H9 (cell line): ENCODE results near the gene PLA2G5. TPM values are rescaled to one million over a fixed set of nuclear protein-coding genes. Genes with fewer than 3 reads are reported as not detected.

Experiments used
- DNase-seq: peaks from one replicate; pipeline ENCODE4 v3.0.0-alpha.2; 2017
- H2AFZ ChIP-seq: one replicate; pipeline ENCODE4 v1.6.1; 2013; ENCODE audit warnings: mild to moderate bottlenecking, low read length, control low read depth, moderate library complexity
- H2AK5ac ChIP-seq: 2 replicates; pipeline ENCODE4 v1.6.1; 2013; ENCODE audit warnings: low read length, control low read depth, mixed read lengths; ENCODE audit not compliant: insufficient read length
- H2BK120ac ChIP-seq: one replicate; pipeline ENCODE4 v1.6.1; 2013; ENCODE audit warnings: low read depth, mild to moderate bottlenecking, low read length, control low read depth, inconsistent platforms; ENCODE audit not compliant: poor library complexity, severe bottlenecking
- H2BK12ac ChIP-seq: 2 replicates; pipeline ENCODE4 v1.6.1; 2013; ENCODE audit warnings: low read length, control low read depth, mixed read lengths, low read depth; ENCODE audit not compliant: insufficient read length
- H2BK15ac ChIP-seq: 2 replicates; pipeline ENCODE4 v1.6.1; 2013; ENCODE audit warnings: low read depth, low read length, control low read depth
- H2BK20ac ChIP-seq: one replicate; pipeline ENCODE4 v1.6.1; 2013; ENCODE audit warnings: low read depth, mild to moderate bottlenecking, low read length, control low read depth, inconsistent platforms; ENCODE audit not compliant: poor library complexity, severe bottlenecking
- H2BK5ac ChIP-seq: 2 replicates; pipeline ENCODE4 v1.6.1; 2013; ENCODE audit warnings: low read length, control low read depth, mixed read lengths; ENCODE audit not compliant: insufficient read length
- H3K14ac ChIP-seq: 2 replicates; pipeline ENCODE4 v1.6.1; 2013; ENCODE audit warnings: low read length, control low read depth; ENCODE audit not compliant: insufficient read depth
- H3K18ac ChIP-seq: 2 replicates; pipeline ENCODE4 v1.6.1; 2013; ENCODE audit warnings: low read depth, mild to moderate bottlenecking, mixed read lengths, low read length, control low read depth; ENCODE audit not compliant: insufficient read length
- H3K23ac ChIP-seq: 2 replicates; pipeline ENCODE4 v1.6.1; 2013; ENCODE audit warnings: low read length, control low read depth, mixed read lengths, low read depth; ENCODE audit not compliant: insufficient read length
- H3K23me2 ChIP-seq: 2 replicates; pipeline ENCODE4 v1.6.1; 2013; ENCODE audit warnings: low read depth, mild to moderate bottlenecking, mixed read lengths, low read length, control low read depth; ENCODE audit not compliant: insufficient read length, poor library complexity, severe bottlenecking
- H3K27ac ChIP-seq: 2 replicates; pipeline ENCODE4 v1.5.1; 2013; ENCODE audit warnings: low read length, control low read depth, mixed read lengths, low read depth; ENCODE audit not compliant: insufficient read length
- H3K27me3 ChIP-seq: 2 replicates; pipeline ENCODE4 v1.6.1; 2013; ENCODE audit warnings: low read length, control low read depth, inconsistent platforms; ENCODE audit not compliant: insufficient read depth
- H3K4ac ChIP-seq: 2 replicates; pipeline ENCODE4 v1.6.1; 2013; ENCODE audit warnings: low read depth, mild to moderate bottlenecking, control low read depth, inconsistent platforms, low read length, moderate library complexity
- H3K4me1 ChIP-seq: 2 replicates; pipeline ENCODE4 v1.6.1; 2013; ENCODE audit warnings: low read length, control low read depth, inconsistent platforms; ENCODE audit not compliant: insufficient read depth
- H3K4me2 ChIP-seq: 2 replicates; pipeline ENCODE4 v1.6.1; 2013; ENCODE audit warnings: low read length, control low read depth, mixed read lengths; ENCODE audit not compliant: insufficient read length, insufficient read depth
- H3K56ac ChIP-seq: 2 replicates; pipeline ENCODE4 v1.6.1; 2013; ENCODE audit warnings: low read depth, mild to moderate bottlenecking, mixed read lengths, low read length, control low read depth; ENCODE audit not compliant: insufficient read length
- H3K79me1 ChIP-seq: 2 replicates; pipeline ENCODE4 v1.6.1; 2013; ENCODE audit warnings: low read depth, mild to moderate bottlenecking, moderate library complexity, low read length, control low read depth, inconsistent platforms; ENCODE audit not compliant: insufficient read depth, poor library complexity, severe bottlenecking
- H3K79me2 ChIP-seq: 2 replicates; pipeline ENCODE4 v1.6.1; 2013; ENCODE audit warnings: low read length, control low read depth, inconsistent platforms; ENCODE audit not compliant: insufficient read depth
- H3K9ac ChIP-seq: 2 replicates; pipeline ENCODE4 v1.6.1; 2013; ENCODE audit warnings: low read length, control low read depth, mixed read lengths; ENCODE audit not compliant: insufficient read length; ENCODE audit errors: extremely low read depth
- H3K9me3 ChIP-seq: one replicate; pipeline ENCODE4 v1.6.1; 2013; ENCODE audit warnings: low read depth, low read length, inconsistent platforms; ENCODE audit not compliant: control insufficient read depth
- H3T11ph ChIP-seq: one replicate; pipeline ENCODE4 v1.6.1; 2013; ENCODE audit warnings: mild to moderate bottlenecking, low read length, control low read depth, inconsistent platforms
- H4K20me1 ChIP-seq: one replicate; pipeline ENCODE4 v1.6.1; 2013; ENCODE audit not compliant: control insufficient read depth, insufficient read length, insufficient read depth
- H4K5ac ChIP-seq: 2 replicates; pipeline ENCODE4 v1.6.1; 2013; ENCODE audit warnings: low read depth, mild to moderate bottlenecking, mixed read lengths, low read length, control low read depth; ENCODE audit not compliant: insufficient read length
- H4K8ac ChIP-seq: replicated peaks from 2 replicates; pipeline ENCODE4 v1.6.1; 2013; ENCODE audit warnings: low read length, control low read depth, mixed read lengths, low read depth; ENCODE audit not compliant: insufficient read length
- H4K91ac ChIP-seq: 2 replicates; pipeline ENCODE4 v1.6.1; 2013; ENCODE audit warnings: low read depth, mild to moderate bottlenecking, moderate library complexity, mixed read lengths, low read length, control low read depth; ENCODE audit not compliant: insufficient read length
- H3K27ac Mint-ChIP-seq, 3 experiments: 2 replicates in 2 of 3; 3 replicates in 1 of 3; pipeline ENCODE4 v1.8.0; 2020 to 2021; ENCODE audit warnings: mixed read lengths in 3 of 3, mild to moderate bottlenecking in 1 of 3, moderate library complexity in 1 of 3
- H3K27me3 Mint-ChIP-seq: 2 replicates; pipeline ENCODE4 v1.8.0; 2021; ENCODE audit warnings: low read depth, mild to moderate bottlenecking, moderate library complexity, mixed read lengths
- H3K36me3 Mint-ChIP-seq, 3 experiments: 2 replicates in 2 of 3; 3 replicates in 1 of 3; pipeline ENCODE4 v1.8.0; 2020 to 2021; ENCODE audit warnings: low read depth in 3 of 3, mixed read lengths in 3 of 3; ENCODE audit not compliant: insufficient read depth in 1 of 3
- H3K4me1 Mint-ChIP-seq, 2 experiments: 2 replicates each; pipeline ENCODE4 v1.8.0; 2020; ENCODE audit warnings: mixed read lengths in 2 of 2
- H3K4me3 Mint-ChIP-seq, 2 experiments: 2 replicates in 1 of 2; 3 replicates in 1 of 2; pipeline ENCODE4 v1.8.0; 2020 to 2021; ENCODE audit warnings: mild to moderate bottlenecking in 2 of 2, mixed read lengths in 2 of 2, moderate library complexity in 1 of 2
- H3K9me3 Mint-ChIP-seq, 2 experiments: 2 replicates in 1 of 2; 3 replicates in 1 of 2; pipeline ENCODE4 v1.8.0; 2020; ENCODE audit warnings: mild to moderate bottlenecking in 2 of 2, mixed read lengths in 2 of 2, moderate library complexity in 1 of 2
- WGBS: extraction: QIAGEN DNeasy Blood & Tissue Kit; methylation state at CpG from one replicate; pipeline ENCODE4 v1.1.7; 2013; ENCODE audit warnings: missing lambda C conversion rate, low lambda C conversion rate, mixed read lengths; ENCODE audit not compliant: insufficient read length; ENCODE audit errors: extremely low coverage; 5-methylcytosine and 5-hydroxymethylcytosine counted together
- total RNA-seq: library from RNA; stranded (reverse); gene quantifications from 2 replicates; pipeline ENCODE4 v1.2.1, GENCODE V29; 2021
- TF ChIP-seq, protein P1 (sequence below): fragments of 200-600 bp; sonication (generic); conservative IDR thresholded peaks from 3 replicates; pipeline ENCODE4 v1.8.0; 2021; ENCODE audit warnings: antibody characterized with exemption, mild to moderate bottlenecking

The PLA2G5 gene
- total RNA-seq, 1 experiment from 2014 or later, result not detected

DNA sequence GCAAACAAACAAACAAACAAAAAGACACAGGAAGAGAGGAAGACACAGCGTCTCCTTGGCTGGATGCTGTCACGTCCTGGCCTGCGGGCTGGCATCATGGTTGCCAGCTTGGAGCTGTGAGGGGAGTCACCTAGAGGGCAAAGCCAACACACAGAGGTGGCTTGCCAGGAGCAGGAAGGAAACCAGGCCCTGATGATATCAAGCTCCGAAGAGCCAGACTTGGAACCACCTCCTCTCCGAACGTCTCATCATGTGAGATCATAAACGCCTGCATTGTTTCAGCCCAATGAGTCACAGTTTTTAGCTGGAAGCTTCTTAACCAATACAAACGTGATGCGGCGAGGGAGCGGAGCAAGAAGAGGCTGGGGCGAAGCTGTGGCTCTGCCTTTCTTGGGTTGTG is 40.7 kb downstream of the PLA2G5 start:
- no peak overlapping the region for H3K56ac ChIP-seq
- H3K9ac ChIP-seq, result no peak overlapping the region
- DNase-seq, result no peak
- H3K27me3 ChIP-seq, result no peaks in the 10 kb centered on the region
- Mint-ChIP-seq H3K27ac (no peak overlapping the region), H3K27me3 (peaks cover 4% of the 10 kb centered on the region; the same call in 1 of the 2 replicates), H3K4me1 (peaks cover 18 to 27% of the 10 kb centered on the region in 2 experiments), H3K4me3 (no peak overlapping the region), H3K36me3 (no peaks in the 10 kb centered on the region), H3K9me3 (peaks cover 3 to 4% of the 10 kb centered on the region in 2 experiments; a peak in 3 of 5 replicates)
- H3K4me2 ChIP-seq, result no peak overlapping the region
- no peak overlapping the region for H3K14ac ChIP-seq
- H2BK12ac ChIP-seq, result no peak overlapping the region
- no peaks in the 10 kb centered on the region for H3K79me2 ChIP-seq
- H3K4me1 ChIP-seq, result peaks cover 2% of the 10 kb centered on the region; the same call in 1 of the 2 replicates
- TF ChIP-seq, protein P1, sequence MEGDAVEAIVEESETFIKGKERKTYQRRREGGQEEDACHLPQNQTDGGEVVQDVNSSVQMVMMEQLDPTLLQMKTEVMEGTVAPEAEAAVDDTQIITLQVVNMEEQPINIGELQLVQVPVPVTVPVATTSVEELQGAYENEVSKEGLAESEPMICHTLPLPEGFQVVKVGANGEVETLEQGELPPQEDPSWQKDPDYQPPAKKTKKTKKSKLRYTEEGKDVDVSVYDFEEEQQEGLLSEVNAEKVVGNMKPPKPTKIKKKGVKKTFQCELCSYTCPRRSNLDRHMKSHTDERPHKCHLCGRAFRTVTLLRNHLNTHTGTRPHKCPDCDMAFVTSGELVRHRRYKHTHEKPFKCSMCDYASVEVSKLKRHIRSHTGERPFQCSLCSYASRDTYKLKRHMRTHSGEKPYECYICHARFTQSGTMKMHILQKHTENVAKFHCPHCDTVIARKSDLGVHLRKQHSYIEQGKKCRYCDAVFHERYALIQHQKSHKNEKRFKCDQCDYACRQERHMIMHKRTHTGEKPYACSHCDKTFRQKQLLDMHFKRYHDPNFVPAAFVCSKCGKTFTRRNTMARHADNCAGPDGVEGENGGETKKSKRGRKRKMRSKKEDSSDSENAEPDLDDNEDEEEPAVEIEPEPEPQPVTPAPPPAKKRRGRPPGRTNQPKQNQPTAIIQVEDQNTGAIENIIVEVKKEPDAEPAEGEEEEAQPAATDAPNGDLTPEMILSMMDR, result no peak
- H4K20me1 ChIP-seq, result no peaks in the 10 kb centered on the region
- no peak overlapping the region for H2BK5ac ChIP-seq
- H3K18ac ChIP-seq, result no peak overlapping the region
- no peaks in the 10 kb centered on the region for H3K9me3 ChIP-seq
- H3K27ac ChIP-seq, result no peak overlapping the region
- no peak overlapping the region for H4K5ac ChIP-seq
- H4K8ac ChIP-seq, result no peak overlapping the region
- H2AK5ac ChIP-seq, result no peak overlapping the region
- peaks cover 4% of the 10 kb centered on the region for H3K23me2 ChIP-seq
- no peak overlapping the region for H3K23ac ChIP-seq
- H3T11ph ChIP-seq, result no peak overlapping the region
- H4K91ac ChIP-seq, result no peak overlapping the region
- no peak overlapping the region for H3K4ac ChIP-seq
- H2BK20ac ChIP-seq, result no peak overlapping the region
- H2AFZ ChIP-seq, result no peak overlapping the region
- H3K79me1 ChIP-seq, result no peaks in the 10 kb centered on the region
- H2BK120ac ChIP-seq, result no peak overlapping the region
- no peak overlapping the region for H2BK15ac ChIP-seq
- WGBS, result no CpG with 5 or more reads among the region's 12 CpGs
